Activated CD4-positive, alpha-beta T cell treated with anti-CD3 and anti-CD28 coated beads, Interleukin-2, amount 50 U/mL, for 16 hours (primary cell): ENCODE measurements around the gene GTF2H4.

Experiments
- DNase-seq: peaks from one replicate; pipeline ENCODE4 v3.0.0-alpha.2; 2020

The GTF2H4 gene

GRCh38 chr6:30882759-30883684 lies 25.0 kb upstream of the GTF2H4 start:
- no peak for DNase-seq

GRCh38 chr6:30883685-30884520 lies 24.1 kb upstream of the GTF2H4 start, which contains the start of gene DDR1:
TSS of gene DDR1 (plus strand) at chr6:30884519. CDS start at chr6:30888730, 4,211 bp downstream.
- no peak for DNase-seq

GRCh38 chr6:30884521-30885480 lies 23.2 kb upstream of the GTF2H4 start:
- no peak for DNase-seq

GRCh38 chr6:30885481-30885998 lies 22.5 kb upstream of the GTF2H4 start:
- no peak for DNase-seq

GRCh38 chr6:30885999-30886896 lies 21.8 kb upstream of the GTF2H4 start:
- no peak for DNase-seq

GRCh38 chr6:30886897-30887255 lies 21.1 kb upstream of the GTF2H4 start:
- DNase-seq, result no peak

- no peak for DNase-seq
These were observed 19.8 kb upstream of the GTF2H4 start for GRCh38 chr6:30887901-30888815.

- DNase-seq, result no peak
These were observed 19.1 kb upstream of the GTF2H4 start for GRCh38 chr6:30888816-30889495.

- DNase-seq, result no peak
These were observed 18.5 kb upstream of the GTF2H4 start for GRCh38 chr6:30889496-30889885.

GRCh38 chr6:30889921-30890645 lies 17.9 kb upstream of the GTF2H4 start:
- DNase-seq, result no peak

GRCh38 chr6:30890646-30891449 lies 17.2 kb upstream of the GTF2H4 start:
- no peak for DNase-seq

GRCh38 chr6:30891450-30891723 lies 16.6 kb upstream of the GTF2H4 start:
- DNase-seq, result no peak

- no peak for DNase-seq
These were observed 16.0 kb upstream of the GTF2H4 start for GRCh38 chr6:30891816-30892538.

- DNase-seq, result no peak
These were observed 14.9 kb upstream of the GTF2H4 start for GRCh38 chr6:30893001-30893591.

- DNase-seq, result no peak
These were observed 14.3 kb upstream of the GTF2H4 start for GRCh38 chr6:30893666-30894065.

GRCh38 chr6:30894381-30894780 lies 13.6 kb upstream of the GTF2H4 start:
- DNase-seq, result no peak

GRCh38 chr6:30894935-30895334 lies 13.1 kb upstream of the GTF2H4 start:
- no peak for DNase-seq
